Kidney epithelial cell (primary cell): ENCODE measurements around the gene ROR1. TPM values are rescaled to one million over a fixed set of nuclear protein-coding genes. Genes with fewer than 3 reads are reported as not detected.

Source experiments
- DNase-seq: peaks from one replicate; pipeline ENCODE4 v3.0.0-alpha.2; 2010; ENCODE audit warnings: low read depth
- H3K27me3 ChIP-seq: 2 replicates; pipeline ENCODE4 v1.6.0; 2011; ENCODE audit warnings: low read length; ENCODE audit not compliant: control insufficient read depth, insufficient read depth
- H3K36me3 ChIP-seq: 2 replicates; pipeline ENCODE4 v1.5.1; 2011; ENCODE audit warnings: low read length; ENCODE audit not compliant: control insufficient read depth, insufficient read depth
- H3K4me3 ChIP-seq: 2 replicates; pipeline ENCODE4 v1.5.1; 2011; ENCODE audit warnings: low read depth, mild to moderate bottlenecking, control low read depth, low read length
- total RNA-seq: library from RNA; depleted of rRNA; stranded (reverse); fragments of >200 nt; gene quantifications from 2 replicates; pipeline ENCODE4 v1.2.3, GENCODE V29; 2015
- TF ChIP-seq, protein P1 (sequence below): IDR thresholded peaks from 2 replicates; pipeline ENCODE4 v1.5.1; 2011; ENCODE audit warnings: mild to moderate bottlenecking, moderate library complexity, low read length, control low read depth, inconsistent platforms; ENCODE audit not compliant: insufficient read depth, poor library complexity, severe bottlenecking

The ROR1 gene
- total RNA-seq, 1 donor from 2014 or later, result 21.5 TPM

DNA sequence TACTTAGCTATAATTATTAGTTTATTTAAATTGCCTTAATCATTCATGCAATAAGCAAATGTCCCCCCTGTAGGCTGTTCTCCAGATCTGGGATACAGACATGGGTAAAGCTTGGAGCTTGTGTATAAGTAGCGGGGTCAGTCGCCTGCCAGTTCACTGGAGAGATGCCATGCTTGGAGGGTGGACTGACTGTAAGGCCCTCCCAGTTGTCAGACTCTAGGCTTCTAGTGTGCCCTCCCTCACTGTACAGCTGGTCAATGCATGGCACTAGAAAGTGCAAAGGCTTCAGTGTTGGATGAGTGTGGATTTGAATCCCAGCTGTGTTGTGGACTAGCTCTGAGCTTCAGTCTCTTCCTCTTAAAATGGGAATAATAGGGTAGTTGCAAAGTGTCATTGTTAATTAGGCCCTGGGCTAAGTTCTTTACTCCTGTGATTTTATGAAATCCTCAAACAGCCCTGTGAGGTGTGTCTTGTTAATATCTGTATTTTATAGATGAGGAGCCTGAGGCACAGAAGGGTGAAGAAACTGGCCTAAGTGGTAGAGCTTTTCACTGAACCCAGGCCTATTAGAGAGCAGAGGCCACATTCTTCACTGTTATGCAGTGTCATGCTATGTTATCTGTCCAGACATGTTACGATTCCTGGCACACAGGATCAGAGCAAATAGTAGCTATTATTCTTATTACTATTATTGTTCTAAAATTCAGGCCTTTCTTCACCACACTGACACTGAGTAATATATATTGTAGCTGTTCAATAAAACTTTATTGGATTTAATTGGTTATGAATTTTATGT lies 85.9 kb downstream of the ROR1 start:
- no peaks in the 10 kb centered on the region for H3K27me3 ChIP-seq
- H3K4me3 ChIP-seq, result no peak overlapping the region
- no peaks in the 10 kb centered on the region for H3K36me3 ChIP-seq
- DNase-seq, result no peak
- TF ChIP-seq, protein P1, sequence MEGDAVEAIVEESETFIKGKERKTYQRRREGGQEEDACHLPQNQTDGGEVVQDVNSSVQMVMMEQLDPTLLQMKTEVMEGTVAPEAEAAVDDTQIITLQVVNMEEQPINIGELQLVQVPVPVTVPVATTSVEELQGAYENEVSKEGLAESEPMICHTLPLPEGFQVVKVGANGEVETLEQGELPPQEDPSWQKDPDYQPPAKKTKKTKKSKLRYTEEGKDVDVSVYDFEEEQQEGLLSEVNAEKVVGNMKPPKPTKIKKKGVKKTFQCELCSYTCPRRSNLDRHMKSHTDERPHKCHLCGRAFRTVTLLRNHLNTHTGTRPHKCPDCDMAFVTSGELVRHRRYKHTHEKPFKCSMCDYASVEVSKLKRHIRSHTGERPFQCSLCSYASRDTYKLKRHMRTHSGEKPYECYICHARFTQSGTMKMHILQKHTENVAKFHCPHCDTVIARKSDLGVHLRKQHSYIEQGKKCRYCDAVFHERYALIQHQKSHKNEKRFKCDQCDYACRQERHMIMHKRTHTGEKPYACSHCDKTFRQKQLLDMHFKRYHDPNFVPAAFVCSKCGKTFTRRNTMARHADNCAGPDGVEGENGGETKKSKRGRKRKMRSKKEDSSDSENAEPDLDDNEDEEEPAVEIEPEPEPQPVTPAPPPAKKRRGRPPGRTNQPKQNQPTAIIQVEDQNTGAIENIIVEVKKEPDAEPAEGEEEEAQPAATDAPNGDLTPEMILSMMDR, result no peak

DNA sequence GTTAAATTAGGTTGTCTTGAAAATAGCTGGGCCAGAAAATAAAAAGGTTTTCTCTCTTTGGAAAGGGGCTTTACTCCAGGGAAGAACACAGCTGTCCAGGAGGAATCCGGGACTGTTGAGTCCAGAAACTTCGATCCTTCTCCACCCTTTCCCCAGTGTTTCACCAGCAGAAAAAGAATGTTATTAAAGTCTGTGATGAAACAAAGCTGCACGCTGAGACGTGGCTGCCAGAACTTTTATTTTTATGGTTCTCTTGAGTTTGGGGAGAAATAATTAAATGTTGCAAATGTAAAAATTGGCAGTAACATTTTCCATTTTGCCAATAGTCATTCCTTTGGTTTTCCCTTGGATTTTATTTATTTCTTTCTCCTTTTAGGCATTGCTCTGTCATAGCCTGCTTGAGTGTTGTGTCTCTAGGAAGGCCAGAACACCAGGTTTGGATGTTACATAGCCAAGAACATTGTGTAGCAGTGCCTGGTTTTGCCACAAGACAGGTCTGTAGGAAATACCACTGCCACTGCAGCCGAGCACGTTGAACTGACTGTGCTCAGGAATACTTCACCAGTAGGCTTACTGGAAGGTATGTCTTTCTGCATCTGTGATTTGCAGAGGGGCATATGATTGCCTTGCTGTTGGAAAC lies 87.4 kb downstream of the ROR1 start:
- Histone ChIP-seq H3K4me3 (no peak overlapping the region), H3K27me3 (no peaks in the 10 kb centered on the region), H3K36me3 (no peaks in the 10 kb centered on the region)
- TF ChIP-seq, protein P1, result no peak
- DNase-seq, result no peak

DNA sequence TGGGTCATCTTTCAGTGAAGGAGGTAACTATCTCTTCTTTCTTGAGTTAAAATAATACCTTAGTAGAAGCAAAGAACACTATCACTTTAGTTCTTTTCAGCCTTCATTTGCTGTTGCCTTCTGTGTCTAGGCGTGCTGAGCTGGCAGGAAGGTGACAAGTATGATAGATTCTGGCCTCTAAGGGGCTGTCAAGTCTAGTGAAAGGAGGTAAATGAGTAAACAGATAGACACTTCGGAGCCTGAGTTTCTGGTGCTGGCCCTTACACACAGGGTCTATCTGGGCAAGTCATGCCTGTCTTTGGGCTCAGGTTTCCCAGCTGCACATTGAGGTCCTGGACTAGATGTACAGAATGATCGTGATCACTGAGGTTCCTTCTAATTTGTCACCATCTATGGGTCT lies 89.3 kb downstream of the ROR1 start:
- no peaks in the 10 kb centered on the region for H3K36me3 ChIP-seq
- no peaks in the 10 kb centered on the region for H3K27me3 ChIP-seq
- TF ChIP-seq, protein P1, result no peak
- no peak overlapping the region for H3K4me3 ChIP-seq
- DNase-seq, result no peak

DNA sequence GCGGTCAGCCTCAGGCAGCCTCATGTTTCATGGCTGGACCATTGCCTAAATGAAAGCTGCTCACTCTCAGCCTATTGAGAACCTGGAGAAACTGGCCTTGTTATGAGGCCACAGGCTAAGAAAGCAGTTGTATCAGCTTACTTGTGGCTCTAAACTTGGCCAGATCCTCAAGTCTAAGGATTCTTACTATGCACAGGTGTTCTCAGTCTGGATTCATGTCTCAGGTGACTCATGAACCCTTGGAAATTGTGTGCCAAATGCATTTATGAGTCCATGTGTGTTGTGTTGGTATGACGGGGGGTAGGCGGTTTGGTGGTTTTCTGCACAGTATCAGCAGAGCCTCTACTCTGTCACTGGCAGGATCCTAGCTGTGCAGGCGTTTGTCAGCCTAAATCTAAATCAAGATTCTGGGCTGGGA lies 90.4 kb downstream of the ROR1 start:
- TF ChIP-seq, protein P1, result no peak
- H3K4me3 ChIP-seq, result no peak overlapping the region
- H3K27me3 ChIP-seq, result no peaks in the 10 kb centered on the region
- no peaks in the 10 kb centered on the region for H3K36me3 ChIP-seq
- no peak for DNase-seq

DNA sequence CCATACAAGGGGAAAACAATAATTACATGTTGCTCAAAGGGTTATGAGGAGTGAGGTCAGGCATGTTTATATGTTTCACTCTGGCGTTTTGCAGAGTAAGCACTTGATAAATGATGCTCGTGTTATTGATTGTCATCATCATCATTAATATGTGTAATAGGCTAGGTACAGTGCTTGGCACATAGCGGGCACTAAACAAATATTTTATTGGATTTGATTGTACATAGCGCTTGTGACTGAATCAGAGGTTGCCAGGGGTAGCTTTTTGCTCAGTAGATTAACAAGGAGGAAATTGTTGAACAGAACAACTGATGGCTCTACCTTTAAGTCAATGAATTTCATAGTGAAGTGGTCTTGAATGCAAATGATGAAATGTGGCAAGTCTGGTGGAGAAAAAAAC lies 91.7 kb downstream of the ROR1 start:
- no peak overlapping the region for H3K4me3 ChIP-seq
- TF ChIP-seq, protein P1, result no peak
- DNase-seq, result no peak
- no peaks in the 10 kb centered on the region for H3K27me3 ChIP-seq
- no peaks in the 10 kb centered on the region for H3K36me3 ChIP-seq
